ENCODE measurements around the gene SDK2. TPM values are rescaled to one million over a fixed set of nuclear protein-coding genes. Genes with fewer than 3 reads are reported as not detected.

SDK2 gene
- total RNA-seq, 4 donors from 2014 or later: 1.5 to 7.0 (median 3.7) TPM

GRCh38 chr17:73359352-73359751, 284.9 kb downstream of the SDK2 start:
- no peak for DNase-seq
- 81 to 82% methylated on average over 10 of the region's 10 CpGs for WGBS, 2 donors
- Histone ChIP-seq H3K27ac (peak overlapping the region in 1 of 3 donors; percentile 33), H3K4me1 (peaks cover 12 to 13% of the 10 kb centered on the region in 2 donors), H3K27me3 (no peaks in the 10 kb centered on the region), H3K4me3 (replicated peaks in 1 of 3) (no peak overlapping the region), H3K36me3 (no peaks in the 10 kb centered on the region), H3K9me3 (no peaks in the 10 kb centered on the region)
- TF ChIP-seq, protein P1, sequence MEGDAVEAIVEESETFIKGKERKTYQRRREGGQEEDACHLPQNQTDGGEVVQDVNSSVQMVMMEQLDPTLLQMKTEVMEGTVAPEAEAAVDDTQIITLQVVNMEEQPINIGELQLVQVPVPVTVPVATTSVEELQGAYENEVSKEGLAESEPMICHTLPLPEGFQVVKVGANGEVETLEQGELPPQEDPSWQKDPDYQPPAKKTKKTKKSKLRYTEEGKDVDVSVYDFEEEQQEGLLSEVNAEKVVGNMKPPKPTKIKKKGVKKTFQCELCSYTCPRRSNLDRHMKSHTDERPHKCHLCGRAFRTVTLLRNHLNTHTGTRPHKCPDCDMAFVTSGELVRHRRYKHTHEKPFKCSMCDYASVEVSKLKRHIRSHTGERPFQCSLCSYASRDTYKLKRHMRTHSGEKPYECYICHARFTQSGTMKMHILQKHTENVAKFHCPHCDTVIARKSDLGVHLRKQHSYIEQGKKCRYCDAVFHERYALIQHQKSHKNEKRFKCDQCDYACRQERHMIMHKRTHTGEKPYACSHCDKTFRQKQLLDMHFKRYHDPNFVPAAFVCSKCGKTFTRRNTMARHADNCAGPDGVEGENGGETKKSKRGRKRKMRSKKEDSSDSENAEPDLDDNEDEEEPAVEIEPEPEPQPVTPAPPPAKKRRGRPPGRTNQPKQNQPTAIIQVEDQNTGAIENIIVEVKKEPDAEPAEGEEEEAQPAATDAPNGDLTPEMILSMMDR (IDR thresholded peaks at IDR 0.05): no peak
- TF ChIP-seq POLR2A (IDR thresholded peaks at IDR 0.05): no peak
- intact Hi-C loops (cut with DNase I): no loop called here

GRCh38 chr17:73358668-73359067, 285.6 kb downstream of the SDK2 start:
- intact Hi-C loops (cut with DNase I): no loop called here
- no peak for DNase-seq
- Histone ChIP-seq H3K4me3 (replicated peaks in 1 of 3) (no peak overlapping the region), H3K9me3 (no peaks in the 10 kb centered on the region), H3K36me3 (no peaks in the 10 kb centered on the region), H3K4me1 (peaks cover 12 to 13% of the 10 kb centered on the region in 2 donors), H3K27me3 (no peaks in the 10 kb centered on the region), H3K27ac (no peak overlapping the region)
- TF ChIP-seq, protein P1 (IDR thresholded peaks at IDR 0.05): no peak
- no peak for TF ChIP-seq POLR2A (IDR thresholded peaks at IDR 0.05)
- WGBS, 2 donors: 80 to 94% methylated on average over 8 to 9 of the region's 9 CpGs

GRCh38 chr17:73357981-73358380, 286.3 kb downstream of the SDK2 start:
- no peak overlapping the region for H3K27ac ChIP-seq
- intact Hi-C loops (cut with DNase I): no loop called here

GRCh38 chr17:73357318-73357717, 286.9 kb downstream of the SDK2 start:
- no peak for DNase-seq
- Histone ChIP-seq H3K9me3 (no peaks in the 10 kb centered on the region), H3K27me3 (no peaks in the 10 kb centered on the region), H3K4me3 (replicated peaks in 1 of 3) (no peak overlapping the region), H3K27ac (no peak overlapping the region), H3K4me1 (peaks cover 12 to 13% of the 10 kb centered on the region in 2 donors), H3K36me3 (no peaks in the 10 kb centered on the region)
- TF ChIP-seq, protein P1 (IDR thresholded peaks at IDR 0.05): no peak
- TF ChIP-seq POLR2A (IDR thresholded peaks at IDR 0.05): no peak
- WGBS, 2 donors: 92 to 93% methylated on average over 8 to 9 of the region's 9 CpGs
- intact Hi-C loops (cut with DNase I): no loop called here

More at GRCh38 chr17:73357981-73358380, 286.3 kb downstream of the SDK2 start:
- Histone ChIP-seq H3K36me3 (no peaks in the 10 kb centered on the region), H3K27me3 (no peaks in the 10 kb centered on the region), H3K4me3 (replicated peaks in 1 of 3) (no peak overlapping the region), H3K9me3 (no peaks in the 10 kb centered on the region), H3K4me1 (peaks cover 12 to 13% of the 10 kb centered on the region in 2 donors)
- DNase-seq: no peak
- no peak for TF ChIP-seq POLR2A (IDR thresholded peaks at IDR 0.05)
- TF ChIP-seq, protein P1 (IDR thresholded peaks at IDR 0.05): no peak
- 92 to 98% methylated on average over 13 to 19 of the region's 19 CpGs for WGBS, 2 donors

DNA sequence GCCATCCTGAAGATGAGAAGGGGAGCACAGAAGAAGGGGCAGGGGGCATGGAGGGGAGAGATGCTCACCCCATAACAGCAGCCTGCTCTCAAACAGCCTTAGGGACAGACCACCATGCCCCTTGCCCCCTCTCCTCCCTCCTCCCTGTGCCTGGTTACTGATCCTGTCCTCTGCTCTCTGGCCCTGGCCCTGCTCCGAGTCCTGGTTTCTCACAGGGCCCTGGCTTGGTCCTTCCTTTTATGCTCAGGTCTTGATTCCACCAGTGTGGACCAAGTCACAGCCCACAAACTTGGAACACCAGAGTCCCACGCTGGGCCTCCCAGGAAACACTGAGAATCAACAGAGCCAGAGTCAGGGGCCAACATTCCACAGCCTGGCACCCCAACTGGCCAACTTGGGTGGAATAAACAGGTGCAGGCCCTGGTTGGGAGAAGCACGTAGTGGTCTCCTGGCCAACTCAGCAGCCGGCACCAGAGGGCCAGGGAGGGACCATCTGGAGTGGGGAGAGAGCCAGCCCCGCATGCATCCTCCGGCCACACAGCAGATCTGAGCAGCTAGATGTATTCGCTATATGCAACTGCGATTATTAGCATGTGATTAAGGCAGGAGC, 287.6 kb downstream of the SDK2 start:
- 89 to 98% methylated on average over 5 to 8 of the region's 8 CpGs for WGBS, 2 donors
- Histone ChIP-seq H3K4me3 (replicated peaks in 1 of 3) (no peak overlapping the region), H3K27me3 (no peaks in the 10 kb centered on the region), H3K9me3 (no peaks in the 10 kb centered on the region), H3K4me1 (peaks cover 12 to 13% of the 10 kb centered on the region in 2 donors), H3K27ac (no peak overlapping the region), H3K36me3 (no peaks in the 10 kb centered on the region)
- DNase-seq: no peak
- intact Hi-C loops (cut with DNase I): no loop called here
- no peak for TF ChIP-seq POLR2A (IDR thresholded peaks at IDR 0.05)
- TF ChIP-seq, protein P1 (IDR thresholded peaks at IDR 0.05): no peak

All from thyroid gland (tissue), 4 donors.